GM18507 (cell line): ENCODE results near the gene HDAC9.
"Not testable (repeated sequence)": the region's sequence is repeated elsewhere in the genome, so short reads cannot be mapped to it uniquely, and the experiment has no call there.

Experiments used
- DNase-seq: peaks from one replicate; pipeline ENCODE4 v3.0.0; 2011; ENCODE audit warnings: low read depth; ENCODE audit not compliant: insufficient read length; ENCODE audit errors: extremely low spot score
- FAIRE-seq: peaks from 2 replicates; lab custom pipeline; 2011; peaks lifted over from hg19 to GRCh38; lab: Jason Lieb, UNC

HDAC9 gene

GRCh38 chr7:19011212-19011611 is 515.7 kb downstream of the HDAC9 start:
- DNase-seq: no peak
- FAIRE-seq: no peak

DNA sequence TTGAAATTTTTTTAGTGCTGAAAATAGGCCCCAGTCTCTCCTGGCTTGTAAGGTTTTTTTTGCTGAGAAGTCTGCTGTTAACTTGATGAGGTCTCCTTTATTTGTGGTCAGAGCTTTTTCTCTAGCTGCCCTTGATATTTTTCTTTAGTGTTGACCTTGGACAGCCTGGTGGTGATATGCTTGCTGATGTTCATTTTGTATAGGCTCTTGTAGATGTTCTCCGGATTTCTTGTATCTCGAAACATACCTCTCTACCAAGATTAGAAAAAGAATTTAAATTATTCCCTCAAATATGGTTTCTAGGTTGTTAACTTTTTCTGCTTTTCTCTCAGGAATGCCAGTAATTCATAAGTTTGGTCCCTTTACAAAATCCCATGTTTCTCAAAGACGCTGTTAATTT is 519.5 kb downstream of the HDAC9 start:
- no peak for FAIRE-seq

GRCh38 chr7:19016140-19016539 is 520.6 kb downstream of the HDAC9 start:
- no peak for FAIRE-seq
- no peak for DNase-seq

More for the DNA sequence above, 519.5 kb downstream of the HDAC9 start:
- DNase-seq: no peak

DNA sequence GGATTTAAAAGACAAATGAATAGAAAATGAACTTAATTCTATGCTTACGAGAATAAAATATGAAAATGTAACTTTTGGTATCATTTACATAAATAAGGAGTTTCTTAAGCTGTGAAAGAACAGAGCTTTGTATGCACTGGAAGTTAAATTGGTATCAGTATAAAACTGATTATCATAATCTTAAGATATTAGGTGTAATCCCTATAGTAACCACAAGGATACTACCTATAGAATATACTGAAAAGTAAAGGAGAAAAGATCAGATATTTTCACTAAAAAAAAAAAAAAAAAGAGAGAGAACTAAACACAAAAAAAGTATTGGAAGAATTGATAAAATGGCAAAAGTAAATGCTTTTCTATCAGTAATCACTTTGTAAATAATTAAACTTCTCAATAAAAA is 521.8 kb downstream of the HDAC9 start:
- DNase-seq: no peak
- FAIRE-seq: no peak

GRCh38 chr7:19020062-19020461 is 524.5 kb downstream of the HDAC9 start:
- FAIRE-seq: no peak
- no peak for DNase-seq

GRCh38 chr7:19020711-19021110 is 525.2 kb downstream of the HDAC9 start:
- DNase-seq: no peak
- no peak for FAIRE-seq

- FAIRE-seq: no peak
- DNase-seq: no peak
Observed at GRCh38 chr7:19023477-19023876, 527.9 kb downstream of the HDAC9 start.

DNA sequence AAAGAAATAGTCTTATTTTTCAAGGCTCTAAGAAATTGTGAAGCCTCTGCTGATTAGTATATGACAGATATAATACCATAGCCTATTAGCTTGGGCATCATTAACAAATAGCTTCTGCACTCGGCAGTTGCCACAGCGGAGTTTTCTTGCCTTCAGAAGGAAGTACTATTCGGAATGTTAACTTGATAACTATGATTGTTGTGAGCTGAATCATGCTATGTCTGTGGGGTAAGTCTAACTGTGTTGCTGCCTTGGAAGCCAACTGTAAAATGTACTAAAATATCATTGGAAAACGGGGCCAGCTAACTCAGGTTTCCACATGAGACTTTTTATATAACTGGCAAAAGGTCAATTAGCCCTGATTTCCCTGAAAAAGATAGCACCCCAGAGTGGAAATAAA is 528.7 kb downstream of the HDAC9 start:
- DNase-seq (no peak), FAIRE-seq (no peak)

DNA sequence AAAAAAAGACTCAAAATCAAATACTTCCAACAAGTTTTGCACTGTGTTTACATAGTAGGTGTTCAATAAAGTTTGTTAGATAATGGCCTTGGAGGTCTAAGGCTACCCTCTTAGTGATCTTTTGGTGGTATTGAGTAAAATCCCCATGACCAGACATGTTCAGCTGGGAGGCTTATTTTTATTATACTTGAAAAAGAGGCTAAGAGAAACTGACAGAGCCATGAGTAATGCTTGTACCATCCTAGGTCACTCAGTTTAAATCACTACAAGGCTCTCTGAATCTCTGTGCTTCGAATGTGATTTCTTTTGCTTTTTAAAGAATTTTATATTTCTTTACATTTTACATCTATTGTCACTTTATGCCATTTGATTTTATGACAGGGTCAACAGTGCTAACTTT is 531.3 kb downstream of the HDAC9 start:
- DNase-seq: no peak
- no peak for FAIRE-seq

DNA sequence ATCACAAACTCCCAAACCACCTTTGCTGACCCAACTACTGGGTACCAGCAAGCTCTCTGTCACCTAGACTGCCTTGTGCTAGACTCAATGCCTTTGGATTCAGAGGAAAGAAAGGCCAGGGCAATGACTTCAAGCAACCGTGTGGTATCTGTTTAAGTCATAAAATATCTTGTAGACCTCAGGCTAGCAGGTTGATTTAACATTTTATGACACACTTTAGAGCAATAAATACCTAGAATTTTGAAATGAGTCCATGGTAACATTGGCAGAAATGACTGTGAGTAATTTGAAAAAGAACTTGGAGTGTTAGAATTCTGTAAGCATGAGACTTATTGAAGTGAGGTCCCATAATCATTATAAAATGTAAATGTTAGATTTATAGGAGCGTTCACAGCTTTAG is 534.7 kb downstream of the HDAC9 start:
- DNase-seq (no peak), FAIRE-seq (no peak)

- not testable (repeated sequence) for FAIRE-seq
Observed at GRCh38 chr7:19032942-19033341, 537.4 kb downstream of the HDAC9 start.

GRCh38 chr7:19051767-19052375 is 556.3 kb downstream of the HDAC9 start:
- FAIRE-seq: no peak
- no peak for DNase-seq

More at GRCh38 chr7:19032942-19033341, 537.4 kb downstream of the HDAC9 start:
- not testable (repeated sequence) for DNase-seq
